ENCODE results near the gene MBD6. TPM values are rescaled to one million over a fixed set of nuclear protein-coding genes. Genes with fewer than 3 reads are reported as not detected.
"Not testable (repeated sequence)": the region's sequence is repeated elsewhere in the genome, so short reads cannot be mapped to it uniquely, and the experiment has no call there.

Gene MBD6
- total RNA-seq, 8 experiments from 2014 or later, result 5.5 to 37.5 (median 9.7) TPM

GRCh38 chr12:57495051-57495701 lies 27.4 kb upstream of the MBD6 start:
- WGBS, 10 experiments, result no CpG with 5 or more reads among the region's 48 CpGs
- ATAC-seq (replicated peaks in 6 of 8); H3K4me3 ChIP-seq; H3K27ac ChIP-seq; in situ Hi-C loops (cut with MboI; ENCODE audit: low pct_unique_long_range_greater_than_20kb in 2 of 9, low sequenced_read_pairs in 9 of 9, unreplicated experiment in 9 of 9); H3K4me1 ChIP-seq (replicated peaks in 1 of 2): not testable (repeated sequence)

GRCh38 chr12:57496822-57497221 lies 25.8 kb upstream of the MBD6 start:
- no peak for ATAC-seq (replicated peaks in 6 of 8)
- in situ Hi-C loops (cut with MboI; ENCODE audit: low pct_unique_long_range_greater_than_20kb in 2 of 9, low sequenced_read_pairs in 9 of 9, unreplicated experiment in 9 of 9), result no loop called here
- Histone ChIP-seq H3K27ac (no peak overlapping the region), H3K4me1 (replicated peaks in 1 of 2) (no peaks in the 10 kb centered on the region), H3K4me3 (no peak overlapping the region)

- Histone ChIP-seq H3K27ac (no peak overlapping the region), H3K4me3 (no peak overlapping the region), H3K4me1 (replicated peaks in 1 of 2) (no peaks in the 10 kb centered on the region)
- no peak for ATAC-seq (replicated peaks in 6 of 8)
- in situ Hi-C loops (cut with MboI; ENCODE audit: low pct_unique_long_range_greater_than_20kb in 2 of 9, low sequenced_read_pairs in 9 of 9, unreplicated experiment in 9 of 9), result no loop called here
- WGBS, 10 experiments, result 87 to 100% (median 94%) methylated on average over 2 to 11 of the region's 12 CpGs
Observed at GRCh38 chr12:57497223-57498131, 25.1 kb upstream of the MBD6 start.

GRCh38 chr12:57498132-57498502 lies 24.5 kb upstream of the MBD6 start:
- in situ Hi-C loops (cut with MboI; ENCODE audit: low pct_unique_long_range_greater_than_20kb in 2 of 9, low sequenced_read_pairs in 9 of 9, unreplicated experiment in 9 of 9), result no loop called here
- 80 to 100% (median 90%) methylated on average over 1 to 5 of the region's 9 CpGs; no CpG with 5 or more reads in 5 of the 10 experiments for WGBS, 10 experiments
- peak in 2 of 8 experiments; percentile 10 to 79 for ATAC-seq (replicated peaks in 6 of 8)

GRCh38 chr12:57498571-57498970 lies 24.1 kb upstream of the MBD6 start:
- ATAC-seq (replicated peaks in 6 of 8), result no peak

More at GRCh38 chr12:57498132-57498502, 24.5 kb upstream of the MBD6 start:
- Histone ChIP-seq H3K4me3 (no peak overlapping the region), H3K27ac (no peak overlapping the region), H3K4me1 (replicated peaks in 1 of 2) (no peaks in the 10 kb centered on the region)

GRCh38 chr12:57500213-57500612 lies 22.4 kb upstream of the MBD6 start:
- in situ Hi-C loops (cut with MboI; ENCODE audit: low pct_unique_long_range_greater_than_20kb in 2 of 9, low sequenced_read_pairs in 9 of 9, unreplicated experiment in 9 of 9), result no loop called here
- no peaks in the 10 kb centered on the region for H3K4me1 ChIP-seq (replicated peaks in 1 of 2)
- H3K27ac ChIP-seq, result no peak overlapping the region
- 89 to 97% (median 95%) methylated on average over 3 to 10 of the region's 11 CpGs; no CpG with 5 or more reads in 3 of the 10 experiments for WGBS, 10 experiments
- no peak overlapping the region for H3K4me3 ChIP-seq
- no peak for ATAC-seq (replicated peaks in 6 of 8)

More at GRCh38 chr12:57498571-57498970, 24.1 kb upstream of the MBD6 start:
- no peak overlapping the region for H3K27ac ChIP-seq
- in situ Hi-C loops (cut with MboI; ENCODE audit: low pct_unique_long_range_greater_than_20kb in 2 of 9, low sequenced_read_pairs in 9 of 9, unreplicated experiment in 9 of 9), result no loop called here
- no peaks in the 10 kb centered on the region for H3K4me1 ChIP-seq (replicated peaks in 1 of 2)
- no peak overlapping the region for H3K4me3 ChIP-seq
- WGBS, 10 experiments, result 80 to 100% (median 100%) methylated on average over 1 to 2 of the region's 4 CpGs; no CpG with 5 or more reads in 3 of the 10 experiments

GRCh38 chr12:57502311-57502969 lies 20.2 kb upstream of the MBD6 start:
- H3K27ac ChIP-seq; H3K4me3 ChIP-seq; H3K4me1 ChIP-seq (replicated peaks in 1 of 2); in situ Hi-C loops (cut with MboI; ENCODE audit: low pct_unique_long_range_greater_than_20kb in 2 of 9, low sequenced_read_pairs in 9 of 9, unreplicated experiment in 9 of 9); ATAC-seq (replicated peaks in 6 of 8): not testable (repeated sequence)
- 93 to 100% (median 98%) methylated on average over 2 to 20 of the region's 22 CpGs; no CpG with 5 or more reads in 3 of the 10 experiments for WGBS, 10 experiments

- H3K27ac ChIP-seq; H3K4me1 ChIP-seq (replicated peaks in 1 of 2); in situ Hi-C loops (cut with MboI; ENCODE audit: low pct_unique_long_range_greater_than_20kb in 2 of 9, low sequenced_read_pairs in 9 of 9, unreplicated experiment in 9 of 9); H3K4me3 ChIP-seq; ATAC-seq (replicated peaks in 6 of 8): not testable (repeated sequence)
- 67 to 100% (median 95%) methylated on average over 1 to 3 of the region's 4 CpGs; no CpG with 5 or more reads in 1 of the 10 experiments for WGBS, 10 experiments
Observed at GRCh38 chr12:57506541-57506940, 16.1 kb upstream of the MBD6 start.

GRCh38 chr12:57507796-57508195 lies 14.8 kb upstream of the MBD6 start:
- ATAC-seq (replicated peaks in 6 of 8); H3K4me3 ChIP-seq; in situ Hi-C loops (cut with MboI; ENCODE audit: low pct_unique_long_range_greater_than_20kb in 2 of 9, low sequenced_read_pairs in 9 of 9, unreplicated experiment in 9 of 9); H3K4me1 ChIP-seq (replicated peaks in 1 of 2); H3K27ac ChIP-seq: not testable (repeated sequence)
- no CpG with 5 or more reads among the region's 28 CpGs for whole genome bisulfite sequencing, 10 experiments

- in situ Hi-C loops (cut with MboI; ENCODE audit: low pct_unique_long_range_greater_than_20kb in 2 of 9, low sequenced_read_pairs in 9 of 9, unreplicated experiment in 9 of 9), result no loop called here
- peaks cover 0 to 2% of the 10 kb centered on the region in 2 donors for H3K4me1 ChIP-seq (replicated peaks in 1 of 2)
- 85 to 100% (median 100%) methylated on average over 1 to 3 of the region's 4 CpGs; no CpG with 5 or more reads in 6 of the 10 experiments for WGBS, 10 experiments
- H3K4me3 ChIP-seq, result no peak overlapping the region
- H3K27ac ChIP-seq, result no peak overlapping the region
- ATAC-seq (replicated peaks in 6 of 8), result peak in 1 of 8 experiments; percentile 4
Observed at GRCh38 chr12:57511161-57511560, 11.5 kb upstream of the MBD6 start.

- peaks cover 0 to 4% of the 10 kb centered on the region in 2 donors for H3K4me1 ChIP-seq (replicated peaks in 1 of 2)
- no peak overlapping the region for H3K4me3 ChIP-seq
- ATAC-seq (replicated peaks in 6 of 8), result peak in 1 of 8 experiments; percentile 3
- H3K27ac ChIP-seq, result no peak overlapping the region
- WGBS, 10 experiments, result 95 to 100% (median 100%) methylated on average over 1 to 6 of the region's 7 CpGs; no CpG with 5 or more reads in 1 of the 10 experiments
- in situ Hi-C loops (cut with MboI; ENCODE audit: low pct_unique_long_range_greater_than_20kb in 2 of 9, low sequenced_read_pairs in 9 of 9, unreplicated experiment in 9 of 9), result no loop called here
Observed at GRCh38 chr12:57511588-57512325, 10.9 kb upstream of the MBD6 start.

GRCh38 chr12:57512665-57513064 lies 10.0 kb upstream of the MBD6 start:
- no peak overlapping the region for H3K27ac ChIP-seq
- in situ Hi-C loops (cut with MboI; ENCODE audit: low pct_unique_long_range_greater_than_20kb in 2 of 9, low sequenced_read_pairs in 9 of 9, unreplicated experiment in 9 of 9), result no loop called here

More at GRCh38 chr12:57512665-57513064, 10.0 kb upstream of the MBD6 start:
- ATAC-seq (replicated peaks in 6 of 8), result peak in 1 of 8 experiments; percentile 4
- Histone ChIP-seq H3K4me1 (replicated peaks in 1 of 2) (peaks cover 6 to 10% of the 10 kb centered on the region in 2 donors), H3K4me3 (no peak overlapping the region)
- 86 to 100% (median 90%) methylated on average over 2 to 4 of the region's 6 CpGs; no CpG with 5 or more reads in 5 of the 10 experiments for WGBS, 10 experiments
